Activated CD8-positive, alpha-beta memory T cell treated with anti-CD3 and anti-CD28 coated beads, Interleukin-2, amount 50 U/mL, for 4 hours (primary cell): ENCODE data around the gene FBXW5.

ENCODE experiments used
- DNase-seq: peaks from one replicate; pipeline ENCODE4 v3.0.0-alpha.2; 2020

The FBXW5 gene

GRCh38 chr9:136944519-136945332 lies at the start of gene FBXW5, which contains the start of gene C8G:
Gene FBXW5 (minus strand): TSS chr9:136944738. CDS start chr9:136944083, 655 bp downstream.
Gene C8G (plus strand): TSS chr9:136945243. CDS start chr9:136945321, 78 bp downstream.
- peak; percentile 93 for DNase-seq

- no peak for DNase-seq
These were observed 48.4 kb upstream of the FBXW5 start for GRCh38 chr9:136992819-136993369.

GRCh38 chr9:136991993-136992818 lies 47.7 kb upstream of the FBXW5 start, which contains the start of gene PAXX:
Gene PAXX (plus strand): TSS chr9:136992422. CDS start chr9:136992444, 22 bp downstream.
- DNase-seq: peak; percentile 94

- DNase-seq: no peak
These were observed 45.8 kb upstream of the FBXW5 start for GRCh38 chr9:136990242-136990911.

- DNase-seq: no peak
These were observed 44.3 kb upstream of the FBXW5 start for GRCh38 chr9:136988872-136989271.

- DNase-seq: no peak
These were observed 41.3 kb upstream of the FBXW5 start for GRCh38 chr9:136985853-136986252.

GRCh38 chr9:136985027-136985602 lies 40.6 kb upstream of the FBXW5 start:
- DNase-seq: no peak

GRCh38 chr9:136984464-136985026 lies 40.0 kb upstream of the FBXW5 start:
- DNase-seq: no peak

GRCh38 chr9:136983656-136984314 lies 39.2 kb upstream of the FBXW5 start:
- DNase-seq: no peak

- DNase-seq: no peak
These were observed 38.6 kb upstream of the FBXW5 start for GRCh38 chr9:136983167-136983566.

GRCh38 chr9:136982232-136983051 lies 37.9 kb upstream of the FBXW5 start, which contains the start of gene LCNL1:
Gene LCNL1 (plus strand): TSS chr9:136982993. CDS start chr9:136983587, 594 bp downstream.
- DNase-seq: no peak

- DNase-seq: no peak
These were observed 37.2 kb upstream of the FBXW5 start for GRCh38 chr9:136981588-136982231.

GRCh38 chr9:136980669-136981478 lies 36.3 kb upstream of the FBXW5 start:
- DNase-seq: no peak

GRCh38 chr9:136979769-136980587 lies 35.4 kb upstream of the FBXW5 start:
- DNase-seq: no peak

- DNase-seq: no peak
These were observed 34.5 kb upstream of the FBXW5 start for GRCh38 chr9:136978865-136979544.

GRCh38 chr9:136978073-136978864 lies 33.7 kb upstream of the FBXW5 start:
- peak; percentile 64 for DNase-seq

GRCh38 chr9:136977649-136978072 lies 33.1 kb upstream of the FBXW5 start:
- DNase-seq: no peak
